Lower lobe of right lung (tissue), 2 donors: ENCODE results near the gene KCTD8. TPM values are rescaled to one million over a fixed set of nuclear protein-coding genes. Genes with fewer than 3 reads are reported as not detected.

ENCODE experiments used
- ATAC-seq, 2 donors: fragments of 200-7000 bp; cut with Tn5 transposase; one replicate each; pipeline ENCODE4 v1.9.1; 2020 to 2022; ENCODE audit warnings: mild to moderate bottlenecking in 2 of 2, moderate library complexity in 2 of 2
- DNase-seq: peaks from one replicate; pipeline ENCODE4 v3.0.0-alpha.2; 2020
- H3K27ac ChIP-seq: fragments of 200-600 bp; one replicate; pipeline ENCODE4 v1.8.0; 2022
- H3K27me3 ChIP-seq: fragments of 200-600 bp; one replicate; pipeline ENCODE4 v1.8.0; 2022; ENCODE audit warnings: low read depth
- H3K36me3 ChIP-seq: fragments of 200-600 bp; one replicate; pipeline ENCODE4 v1.8.0; 2022; ENCODE audit warnings: mild to moderate bottlenecking
- H3K4me1 ChIP-seq: fragments of 200-600 bp; one replicate; pipeline ENCODE4 v1.8.0; 2022
- H3K4me3 ChIP-seq: fragments of 200-600 bp; one replicate; pipeline ENCODE4 v1.8.0; 2022; ENCODE audit warnings: mild to moderate bottlenecking
- H3K9me3 ChIP-seq: fragments of 200-600 bp; one replicate; pipeline ENCODE4 v1.8.0; 2022
- CTCF ChIP-seq: fragments of 200-600 bp; IDR thresholded peaks from one replicate; pipeline ENCODE4 v1.8.0; 2022; ENCODE audit warnings: antibody characterized with exemption, mild to moderate bottlenecking
- intact Hi-C: fragments of 100-400 bp; cut with DNase I; formaldehyde crosslinking; loops from one replicate; pipeline ENCODE4 v1.11.0; 2022
- total RNA-seq: library from RNA; stranded (reverse); fragmentation: NEBNext Ultra II Directional; extraction: Animal tissue kit (Norgen Biotek cat#: 25700); gene quantifications from one replicate; pipeline ENCODE4 v1.2.1, GENCODE V29; 2021
- donor health status: DM: no; HTN: yes; CAD: no; lungs with severe emphysema.

The KCTD8 gene
- total RNA-seq, 1 donor from 2014 or later, result not detected

GRCh38 chr4:44368413-44369167 is 80.0 kb downstream of the KCTD8 start:
- no peaks in the 10 kb centered on the region for H3K9me3 ChIP-seq
- intact Hi-C loops, result no loop called here
- no peaks in the 10 kb centered on the region for H3K36me3 ChIP-seq
- no peak overlapping the region for H3K4me3 ChIP-seq
- ATAC-seq, result no peak
- no peaks in the 10 kb centered on the region for H3K4me1 ChIP-seq
- H3K27me3 ChIP-seq, result no peaks in the 10 kb centered on the region
- no peak for DNase-seq
- TF ChIP-seq CTCF, result no peak
- H3K27ac ChIP-seq, result no peak overlapping the region

GRCh38 chr4:44354172-44354571 is 94.4 kb downstream of the KCTD8 start:
- no peak for DNase-seq
- intact Hi-C loops, result no loop called here
- TF ChIP-seq CTCF, result no peak
- Histone ChIP-seq H3K4me3 (no peak overlapping the region), H3K36me3 (no peaks in the 10 kb centered on the region), H3K4me1 (no peaks in the 10 kb centered on the region), H3K9me3 (no peaks in the 10 kb centered on the region), H3K27me3 (no peaks in the 10 kb centered on the region), H3K27ac (no peak overlapping the region)
- no peak for ATAC-seq

GRCh38 chr4:44351069-44351468 is 97.5 kb downstream of the KCTD8 start:
- H3K27me3 ChIP-seq, result no peaks in the 10 kb centered on the region
- TF ChIP-seq CTCF, result no peak
- no peaks in the 10 kb centered on the region for H3K9me3 ChIP-seq
- DNase-seq, result no peak
- no peak for ATAC-seq
- H3K36me3 ChIP-seq, result no peaks in the 10 kb centered on the region
- no peaks in the 10 kb centered on the region for H3K4me1 ChIP-seq
- H3K27ac ChIP-seq, result no peak overlapping the region
- no peak overlapping the region for H3K4me3 ChIP-seq
- intact Hi-C loops, result no loop called here

GRCh38 chr4:44342800-44343199 is 105.8 kb downstream of the KCTD8 start:
- Histone ChIP-seq H3K27me3 (no peaks in the 10 kb centered on the region), H3K9me3 (no peaks in the 10 kb centered on the region), H3K27ac (no peak overlapping the region), H3K36me3 (no peaks in the 10 kb centered on the region), H3K4me3 (no peak overlapping the region), H3K4me1 (no peaks in the 10 kb centered on the region)
- DNase-seq (no peak), ATAC-seq (no peak)
- intact Hi-C loops, result no loop called here
- TF ChIP-seq CTCF, result no peak

- intact Hi-C loops, result no loop called here
- DNase-seq (no peak), ATAC-seq (no peak)
- Histone ChIP-seq H3K4me1 (no peaks in the 10 kb centered on the region), H3K27me3 (no peaks in the 10 kb centered on the region), H3K4me3 (no peak overlapping the region), H3K9me3 (no peaks in the 10 kb centered on the region), H3K36me3 (no peaks in the 10 kb centered on the region), H3K27ac (no peak overlapping the region)
- TF ChIP-seq CTCF, result no peak
Measured at GRCh38 chr4:44326741-44327140, 121.9 kb downstream of the KCTD8 start.
